GM18498 (cell line): Measurements from ENCODE around the gene RLN2.
"Not testable (repeated sequence)": the region's sequence is repeated elsewhere in the genome, so short reads cannot be mapped to it uniquely, and the experiment has no call there.

Experiments used
- ATAC-seq: cut with Tn5 transposase; IDR thresholded peaks from one replicate; pipeline ENCODE4 v1.9.1; 2021; ENCODE audit warnings: mild to moderate bottlenecking, moderate library complexity; ENCODE audit not compliant: unreplicated experiment

RLN2 gene

GRCh38 chr9:5303840-5304795 is at the start of gene RLN2:
TSS of gene RLN2 (minus strand) at chr9:5304716. CDS start at chr9:5304580, 136 bp downstream.
- peak; percentile 100 for ATAC-seq

GRCh38 chr9:5354184-5354583 is 49.7 kb upstream of the RLN2 start:
- no peak for ATAC-seq

GRCh38 chr9:5352637-5353248 is 48.2 kb upstream of the RLN2 start:
- ATAC-seq, result no peak

- peak; percentile 100 for ATAC-seq
These were observed 34.8 kb upstream of the RLN2 start, which contains the start of gene RLN1 for GRCh38 chr9:5338992-5339981. TSS of gene RLN1 (minus strand) at chr9:5339876. CDS start at chr9:5339746, 130 bp downstream.

- no peak for ATAC-seq
These were observed 32.2 kb upstream of the RLN2 start for GRCh38 chr9:5336688-5337087.

GRCh38 chr9:5331276-5331675 is 26.8 kb upstream of the RLN2 start:
- not testable (repeated sequence) for ATAC-seq

GRCh38 chr9:5326893-5327548 is 22.5 kb upstream of the RLN2 start:
- no peak for ATAC-seq

- ATAC-seq, result no peak
These were observed 21.7 kb upstream of the RLN2 start for GRCh38 chr9:5326187-5326586.

- not testable (repeated sequence) for ATAC-seq
These were observed 17.1 kb upstream of the RLN2 start for GRCh38 chr9:5321601-5322000.

- ATAC-seq, result no peak
These were observed 16.5 kb upstream of the RLN2 start for GRCh38 chr9:5321058-5321457.

- ATAC-seq, result not testable (repeated sequence)
These were observed 11.9 kb upstream of the RLN2 start for GRCh38 chr9:5316406-5316805.

- ATAC-seq, result no peak
These were observed 10.8 kb upstream of the RLN2 start for GRCh38 chr9:5315187-5315923.

- no peak for ATAC-seq
These were observed 6.3 kb upstream of the RLN2 start for GRCh38 chr9:5310851-5311250.

- ATAC-seq, result no peak
These were observed 1.2 kb upstream of the RLN2 start for GRCh38 chr9:5305741-5306140.

GRCh38 chr9:5301544-5301943 is 3.0 kb downstream of the RLN2 start:
- no peak for ATAC-seq

GRCh38 chr9:5292141-5292540 is 12.4 kb downstream of the RLN2 start:
- ATAC-seq, result no peak

GRCh38 chr9:5288591-5288990 is 15.9 kb downstream of the RLN2 start:
- ATAC-seq, result no peak

GRCh38 chr9:5286262-5286661 is 18.3 kb downstream of the RLN2 start:
- no peak for ATAC-seq

- ATAC-seq, result no peak
These were observed 26.0 kb downstream of the RLN2 start for GRCh38 chr9:5278486-5278885.

GRCh38 chr9:5274770-5275169 is 29.7 kb downstream of the RLN2 start:
- ATAC-seq, result no peak
